Ectodermal cell (in vitro differentiated cells): ENCODE results near the gene CYS1.
"Not testable (repeated sequence)": the region's sequence is repeated elsewhere in the genome, so short reads cannot be mapped to it uniquely, and the experiment has no call there.

Source experiments
- H3K27ac ChIP-seq: 2 replicates; pipeline ENCODE4 v1.7.0; 2013; ENCODE audit warnings: mild to moderate bottlenecking, low read depth, low read length; ENCODE audit not compliant: insufficient read depth, poor library complexity, severe bottlenecking
- H3K27me3 ChIP-seq: 2 replicates; pipeline ENCODE4 v1.7.0; 2013; ENCODE audit warnings: mild to moderate bottlenecking, low read length; ENCODE audit not compliant: insufficient read depth, control insufficient read depth, poor library complexity, severe bottlenecking
- H3K36me3 ChIP-seq: one replicate; pipeline ENCODE4 v1.7.0; 2013; ENCODE audit warnings: low read length; ENCODE audit not compliant: control insufficient read depth, insufficient read depth
- H3K4me1 ChIP-seq: one replicate; pipeline ENCODE4 v1.7.0; 2013; ENCODE audit warnings: low read length; ENCODE audit not compliant: control insufficient read depth, insufficient read depth
- H3K4me3 ChIP-seq: 2 replicates; pipeline ENCODE4 v1.7.0; 2013; ENCODE audit warnings: low read depth, low read length, control low read depth; ENCODE audit not compliant: insufficient read depth
- H3K9me3 ChIP-seq: 2 replicates; pipeline ENCODE4 v1.7.0; 2013; ENCODE audit warnings: mild to moderate bottlenecking, low read length, moderate library complexity; ENCODE audit not compliant: control insufficient read depth
- WGBS, 2 experiments: methylation state at CpG; one replicate each; pipeline ENCODE4 v1.1.7; 2013; ENCODE audit warnings: missing lambda C conversion rate in 2 of 2; 5-methylcytosine and 5-hydroxymethylcytosine counted together

The CYS1 gene

GRCh38 chr2:10013651-10014417, 66.4 kb downstream of the CYS1 start:
- H3K9me3 ChIP-seq, H3K27me3 ChIP-seq, H3K36me3 ChIP-seq, H3K27ac ChIP-seq, H3K4me1 ChIP-seq, H3K4me3 ChIP-seq: not testable (repeated sequence)
- WGBS, 2 experiments, result 91 to 92% methylated on average over 43 of the region's 43 CpGs

GRCh38 chr2:10012963-10013461, 67.2 kb downstream of the CYS1 start:
- Histone ChIP-seq H3K4me1 (peaks cover 4% of the 10 kb centered on the region), H3K4me3 (no peak overlapping the region), H3K27me3 (no peaks in the 10 kb centered on the region), H3K27ac (no peak overlapping the region), H3K9me3 (no peaks in the 10 kb centered on the region), H3K36me3 (no peaks in the 10 kb centered on the region)
- 91 to 92% methylated on average over 29 of the region's 29 CpGs for WGBS, 2 experiments

GRCh38 chr2:10012366-10012962, 67.7 kb downstream of the CYS1 start:
- not testable (repeated sequence) for H3K27me3 ChIP-seq, H3K9me3 ChIP-seq, H3K27ac ChIP-seq, H3K4me3 ChIP-seq, H3K4me1 ChIP-seq, H3K36me3 ChIP-seq
- WGBS, 2 experiments, result 96% methylated on average over 36 of the region's 37 CpGs

GRCh38 chr2:10011606-10012325, 68.4 kb downstream of the CYS1 start:
- WGBS, 2 experiments, result 92% methylated on average over 47 to 48 of the region's 61 CpGs
- not testable (repeated sequence) for H3K27ac ChIP-seq, H3K4me3 ChIP-seq

GRCh38 chr2:10010861-10011605, 69.2 kb downstream of the CYS1 start:
- not testable (repeated sequence) for H3K9me3 ChIP-seq, H3K27ac ChIP-seq, H3K4me1 ChIP-seq, H3K36me3 ChIP-seq, H3K27me3 ChIP-seq, H3K4me3 ChIP-seq
- whole genome bisulfite sequencing, 2 experiments, result 95 to 96% methylated on average over 52 of the region's 52 CpGs

More at GRCh38 chr2:10011606-10012325, 68.4 kb downstream of the CYS1 start:
- H3K36me3 ChIP-seq, H3K27me3 ChIP-seq, H3K4me1 ChIP-seq, H3K9me3 ChIP-seq: not testable (repeated sequence)

GRCh38 chr2:10009811-10010781, 70.1 kb downstream of the CYS1 start:
- H3K27me3 ChIP-seq, result no peaks in the 10 kb centered on the region
- 94% methylated on average over 36 of the region's 36 CpGs for WGBS, 2 experiments
- peaks cover 7% of the 10 kb centered on the region for H3K4me1 ChIP-seq
- no peak overlapping the region for H3K27ac ChIP-seq
- no peaks in the 10 kb centered on the region for H3K9me3 ChIP-seq
- H3K4me3 ChIP-seq, result no peak overlapping the region
- no peaks in the 10 kb centered on the region for H3K36me3 ChIP-seq

GRCh38 chr2:10009271-10009810, 70.9 kb downstream of the CYS1 start:
- 90 to 93% methylated on average over 19 of the region's 19 CpGs for WGBS, 2 experiments
- Histone ChIP-seq H3K4me1 (peaks cover 7% of the 10 kb centered on the region), H3K9me3 (no peaks in the 10 kb centered on the region), H3K4me3 (no peak overlapping the region), H3K36me3 (no peaks in the 10 kb centered on the region), H3K27me3 (no peaks in the 10 kb centered on the region), H3K27ac (no peak overlapping the region)

GRCh38 chr2:10008809-10009176, 71.4 kb downstream of the CYS1 start:
- 94 to 97% methylated on average over 9 of the region's 9 CpGs for WGBS, 2 experiments
- H3K4me1 ChIP-seq, result peaks cover 7% of the 10 kb centered on the region
- H3K9me3 ChIP-seq, result no peaks in the 10 kb centered on the region
- H3K36me3 ChIP-seq, result no peaks in the 10 kb centered on the region
- H3K27me3 ChIP-seq, result no peaks in the 10 kb centered on the region
- no peak overlapping the region for H3K4me3 ChIP-seq
- no peak overlapping the region for H3K27ac ChIP-seq
